MCF 10A (cell line): Measurements from ENCODE around the gene TUBA4A. TPM values are rescaled to one million over a fixed set of nuclear protein-coding genes. Genes with fewer than 3 reads are reported as not detected.

ENCODE experiments used
- BruUV-seq: library from RNA; stranded (reverse); fragments of 400-500 nt; replicated peaks from 2 replicates; lab custom pipeline; 2021; lab: Mats Ljungman, UMichigan
- CTCF ChIA-PET: fragments of 300-600 bp; sonication (Branson Sonifier 250); formaldehyde crosslinking; extraction: SDS; loops from one replicate; lab custom pipeline; 2021; ENCODE audit warnings: antibody characterized with exemption, inconsistent platforms; lab: Yijun Ruan, JAX
- POLR2A ChIA-PET: fragments of 300-600, 350-650 bp; sonication (Branson Sonifier 250); formaldehyde crosslinking; extraction: SDS; loops from one replicate; lab custom pipeline; 2020; ENCODE audit warnings: antibody characterized with exemption, inconsistent platforms; lab: Yijun Ruan, JAX
- DNase-seq: peaks from one replicate; pipeline ENCODE4 v3.0.0-alpha.2; 2018; ENCODE audit not compliant: unreplicated experiment
- H3K27ac Mint-ChIP-seq: one replicate; pipeline ENCODE4 v1.8.0; 2022; ENCODE audit warnings: mild to moderate bottlenecking, low read depth, mixed read lengths; ENCODE audit not compliant: unreplicated experiment
- H3K27me3 Mint-ChIP-seq: one replicate; pipeline ENCODE4 v1.8.0; 2022; ENCODE audit warnings: mixed read lengths; ENCODE audit not compliant: insufficient read depth, unreplicated experiment
- H3K36me3 Mint-ChIP-seq: one replicate; pipeline ENCODE4 v1.8.0; 2022; ENCODE audit warnings: mild to moderate bottlenecking, moderate library complexity, mixed read lengths; ENCODE audit not compliant: insufficient read depth, unreplicated experiment
- H3K4me1 Mint-ChIP-seq: one replicate; pipeline ENCODE4 v1.8.0; 2022; ENCODE audit warnings: mixed read lengths; ENCODE audit not compliant: insufficient read depth, unreplicated experiment
- H3K4me3 Mint-ChIP-seq: one replicate; pipeline ENCODE4 v1.8.0; 2022; ENCODE audit warnings: mild to moderate bottlenecking, moderate library complexity, mixed read lengths; ENCODE audit not compliant: unreplicated experiment
- H3K9me3 Mint-ChIP-seq: one replicate; pipeline ENCODE4 v1.8.0; 2022; ENCODE audit warnings: mixed read lengths; ENCODE audit not compliant: unreplicated experiment
- intact Hi-C: fragments of 100-400 bp; cut with micrococcal nuclease; formaldehyde crosslinking; loops from 2 replicates; pipeline ENCODE4 v1.14.1; 2022
- total RNA-seq: library from RNA; stranded (reverse); gene quantifications from 2 replicates; pipeline ENCODE4 v1.2.3, GENCODE V29; 2022
- TF ChIP-seq, protein P1 (sequence below): fragments of 200-600 bp; IDR thresholded peaks from one replicate; pipeline ENCODE4 v1.8.0; 2022; ENCODE audit warnings: antibody characterized with exemption, mild to moderate bottlenecking; ENCODE audit not compliant: unreplicated experiment

The TUBA4A gene
- total RNA-seq, 1 experiment from 2014 or later: 80.5 TPM

DNA sequence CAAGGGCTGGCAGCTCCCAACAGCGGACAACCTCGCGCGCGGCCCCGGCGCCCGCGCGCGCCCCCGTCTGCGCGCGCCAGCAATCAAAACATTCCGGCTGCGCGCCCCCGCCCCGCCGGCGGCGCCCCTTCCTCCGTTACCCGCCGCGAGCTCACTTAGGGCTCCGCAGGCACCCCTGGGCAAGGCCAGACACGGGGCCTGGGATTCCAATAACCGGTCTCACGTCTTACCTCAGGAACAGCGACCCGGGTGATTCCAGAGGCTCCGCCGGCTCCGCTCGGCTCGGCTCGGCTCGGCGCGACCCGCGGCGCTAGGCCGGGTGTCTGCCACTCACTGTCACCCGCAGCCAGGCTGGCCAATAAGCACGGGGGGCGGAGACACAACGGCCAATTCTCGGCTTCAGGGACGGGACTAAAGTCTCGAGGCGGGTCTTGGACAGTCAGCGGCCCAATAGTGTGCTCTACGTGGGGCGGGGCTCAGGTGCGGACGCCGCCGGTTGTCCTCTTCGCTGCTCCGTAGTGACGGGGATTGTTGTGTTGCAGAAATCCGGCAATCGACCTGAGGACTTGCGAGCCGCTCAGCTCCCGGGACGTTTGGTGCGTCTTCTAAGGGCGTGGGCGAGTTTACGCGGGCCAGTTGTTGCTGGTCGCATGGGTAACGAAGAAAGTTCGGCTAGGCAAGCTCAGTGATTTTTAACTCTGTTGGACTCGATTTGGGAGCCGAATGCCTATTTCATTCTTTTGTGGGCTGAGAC, 24.2 kb downstream of the TUBA4A start, which contains the start of the genes ANKZF1 and ATG9A:
ANKZF1 (plus strand) TSS at position 502 of the 754 bp plus-strand sequence. CDS start 452 bp downstream, outside the sequence.
ATG9A (minus strand) TSS at position 332 of the 754 bp plus-strand sequence. CDS start 1,612 bp downstream, outside the sequence.
- H3K27ac Mint-ChIP-seq: peak within 1 kb of the TSS; percentile 99
- no TSS peak for BruUV-seq
- no peaks in the 10 kb centered on the region for H3K9me3 Mint-ChIP-seq
- TF ChIP-seq, protein P1, sequence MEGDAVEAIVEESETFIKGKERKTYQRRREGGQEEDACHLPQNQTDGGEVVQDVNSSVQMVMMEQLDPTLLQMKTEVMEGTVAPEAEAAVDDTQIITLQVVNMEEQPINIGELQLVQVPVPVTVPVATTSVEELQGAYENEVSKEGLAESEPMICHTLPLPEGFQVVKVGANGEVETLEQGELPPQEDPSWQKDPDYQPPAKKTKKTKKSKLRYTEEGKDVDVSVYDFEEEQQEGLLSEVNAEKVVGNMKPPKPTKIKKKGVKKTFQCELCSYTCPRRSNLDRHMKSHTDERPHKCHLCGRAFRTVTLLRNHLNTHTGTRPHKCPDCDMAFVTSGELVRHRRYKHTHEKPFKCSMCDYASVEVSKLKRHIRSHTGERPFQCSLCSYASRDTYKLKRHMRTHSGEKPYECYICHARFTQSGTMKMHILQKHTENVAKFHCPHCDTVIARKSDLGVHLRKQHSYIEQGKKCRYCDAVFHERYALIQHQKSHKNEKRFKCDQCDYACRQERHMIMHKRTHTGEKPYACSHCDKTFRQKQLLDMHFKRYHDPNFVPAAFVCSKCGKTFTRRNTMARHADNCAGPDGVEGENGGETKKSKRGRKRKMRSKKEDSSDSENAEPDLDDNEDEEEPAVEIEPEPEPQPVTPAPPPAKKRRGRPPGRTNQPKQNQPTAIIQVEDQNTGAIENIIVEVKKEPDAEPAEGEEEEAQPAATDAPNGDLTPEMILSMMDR: no peak
- peaks cover 67% of the 10 kb centered on the region for H3K36me3 Mint-ChIP-seq
- H3K4me1 Mint-ChIP-seq: peaks cover 12% of the 10 kb centered on the region
- CTCF ChIA-PET: interaction anchor here (0.6 to 4.9 kb wide), 9 partner anchors 12 to 342 kb away, joined by 3 to 41 read pairs (median 7); partner anchors contain the start of genes CNPPD1 and GLB1L
- H3K4me3 Mint-ChIP-seq: peak within 1 kb of the TSS; percentile 100
- DNase-seq: peak; percentile 100
- POLR2A ChIA-PET: interaction anchor here (0.6 to 14.6 kb wide), 34 partner anchors 8 to 959 kb away, joined by 3 to 401 read pairs (median 5); partner anchors contain the start of genes AAMP, ABCB6, CNPPD1 and DNAJB2
- no peaks in the 10 kb centered on the region for H3K27me3 Mint-ChIP-seq
- intact Hi-C loops: loop anchor here (1.0 to 2.0 kb wide), 4 partner anchors 15 to 65 kb away; partner anchors contain the start of genes DNAJB2, GLB1L and STK16

DNA sequence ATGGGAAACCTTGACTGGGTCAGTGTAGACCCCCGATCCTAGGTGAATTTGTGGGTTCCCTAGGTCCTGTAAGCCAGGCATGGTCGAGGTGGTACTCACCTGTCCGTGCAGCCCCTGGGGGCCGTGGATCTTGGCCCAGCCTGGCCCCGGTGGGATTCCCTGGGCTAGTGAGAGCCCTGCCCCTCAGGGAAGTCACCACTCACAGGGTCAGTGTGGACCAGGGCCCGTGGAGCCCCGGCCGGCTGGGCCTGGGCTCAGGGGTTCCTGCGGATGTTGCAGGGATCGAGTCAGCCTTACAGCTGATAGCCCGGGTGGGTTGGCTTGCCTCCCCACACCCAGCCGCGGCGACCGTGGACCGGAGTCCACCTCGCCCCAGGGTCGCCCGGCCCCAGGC, 24.8 kb downstream of the TUBA4A start:
- intact Hi-C loops: loop anchor here (1.0 to 2.0 kb wide), 3 partner anchors 50 to 66 kb away; partner anchors contain the start of gene DNAJB2
- peak overlapping the region; percentile 99 for H3K27ac Mint-ChIP-seq
- peaks cover 64% of the 10 kb centered on the region for H3K36me3 Mint-ChIP-seq
- H3K4me1 Mint-ChIP-seq: peaks cover 12% of the 10 kb centered on the region
- POLR2A ChIA-PET: interaction anchor here (0.6 to 14.6 kb wide), 18 partner anchors 9 to 696 kb away, joined by 3 to 401 read pairs (median 14); partner anchors contain the start of genes ABCB6, CNPPD1, DNAJB2 and DNPEP
- TF ChIP-seq, protein P1: no peak
- BruUV-seq: no TSS peak
- H3K27me3 Mint-ChIP-seq: no peaks in the 10 kb centered on the region
- CTCF ChIA-PET: interaction anchor here (0.6 to 4.9 kb wide), 6 partner anchors 13 to 342 kb away, joined by 3 to 41 read pairs (median 8); no protein-coding TSS in a partner anchor
- no peaks in the 10 kb centered on the region for H3K9me3 Mint-ChIP-seq
- peak overlapping the region; percentile 100 for H3K4me3 Mint-ChIP-seq
- DNase-seq: no peak

DNA sequence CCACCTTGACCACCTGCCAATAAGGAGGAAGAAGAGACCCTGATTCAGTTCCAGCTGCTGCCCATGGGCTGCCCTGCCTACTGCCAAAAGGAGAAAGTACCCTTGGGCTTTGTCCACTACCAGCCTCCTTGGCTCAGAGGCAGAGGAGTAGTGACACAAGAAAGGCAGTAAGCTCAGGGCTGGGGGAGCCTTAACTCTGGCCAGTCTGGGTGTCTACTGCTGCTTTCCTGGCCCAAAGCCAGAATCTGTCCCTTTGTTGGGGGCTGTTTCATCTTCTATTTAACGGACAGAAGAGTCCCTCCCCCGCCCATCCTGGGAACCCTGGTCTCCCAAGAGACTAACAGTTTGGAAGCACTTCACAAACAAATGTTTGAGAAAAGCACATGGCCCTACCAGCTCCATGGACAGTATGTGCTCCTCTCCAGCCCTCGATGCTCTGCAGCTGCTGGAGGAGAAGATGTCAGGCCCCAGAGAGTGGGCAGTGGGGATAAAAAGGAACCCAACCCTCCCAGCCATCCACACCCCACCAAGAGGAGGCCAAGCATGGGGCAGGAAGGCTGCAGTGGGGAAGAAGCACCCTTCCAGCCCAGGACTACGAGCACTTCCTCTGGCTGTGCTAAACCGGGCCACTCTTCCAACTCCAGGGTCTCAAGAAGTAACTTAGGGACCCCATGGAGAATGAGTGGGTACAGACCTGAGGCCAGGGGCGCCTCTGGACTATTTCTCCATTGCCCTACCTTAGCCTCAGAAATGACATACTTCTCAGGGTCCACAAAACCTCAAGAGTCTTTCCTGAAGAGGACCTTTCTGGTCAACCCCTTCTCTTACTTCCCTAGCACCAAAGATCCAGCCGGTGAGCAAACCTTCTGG, 25.4 kb downstream of the TUBA4A start:
- TF ChIP-seq, protein P1: no peak
- BruUV-seq: no TSS peak

More for the DNA sequence above, 25.4 kb downstream of the TUBA4A start:
- Mint-ChIP-seq H3K9me3 (no peaks in the 10 kb centered on the region), H3K27me3 (no peaks in the 10 kb centered on the region), H3K27ac (peak overlapping the region; percentile 99), H3K4me3 (peak overlapping the region; percentile 100), H3K36me3 (peaks cover 64% of the 10 kb centered on the region), H3K4me1 (peaks cover 12% of the 10 kb centered on the region)
- CTCF ChIA-PET: interaction anchor here (0.7 to 4.9 kb wide), 5 partner anchors 13 to 320 kb away, joined by 3 to 41 read pairs (median 7); no protein-coding TSS in a partner anchor
- no peak for DNase-seq
- POLR2A ChIA-PET: interaction anchor here (0.6 to 14.6 kb wide), 21 partner anchors 11 to 695 kb away, joined by 3 to 401 read pairs (median 12); partner anchors contain the start of genes ABCB6, CNPPD1, DNAJB2 and DNPEP
- intact Hi-C loops: loop anchor here (2.0 kb wide), 2 partner anchors 51 to 67 kb away; partner anchors contain the start of gene DNAJB2
